Neuronal stem cell (in vitro differentiated cells): ENCODE results near the gene BABAM2.

Experiments used
- DNase-seq: peaks from one replicate; pipeline ENCODE4 v3.0.0-alpha.2; 2013; ENCODE audit warnings: low spot score
- H2AFZ ChIP-seq: one replicate; pipeline ENCODE4 v1.6.1; 2013; ENCODE audit warnings: mild to moderate bottlenecking, low read length, inconsistent platforms
- H2AK5ac ChIP-seq: 2 replicates; pipeline ENCODE4 v1.6.1; 2013; ENCODE audit warnings: low read depth, mild to moderate bottlenecking, inconsistent platforms, low read length, moderate library complexity, mixed read lengths
- H2BK120ac ChIP-seq: 2 replicates; pipeline ENCODE4 v1.6.1; 2013; ENCODE audit warnings: low read depth, mild to moderate bottlenecking, inconsistent platforms, low read length, moderate library complexity, mixed read lengths
- H2BK12ac ChIP-seq: one replicate; pipeline ENCODE4 v1.6.1; 2013; ENCODE audit warnings: low read length, inconsistent platforms
- H2BK15ac ChIP-seq: 2 replicates; pipeline ENCODE4 v1.6.1; 2013; ENCODE audit warnings: mild to moderate bottlenecking, low read length, inconsistent platforms, mixed read lengths
- H2BK5ac ChIP-seq: one replicate; pipeline ENCODE4 v1.6.1; 2013; ENCODE audit warnings: inconsistent platforms, mild to moderate bottlenecking, low read length, moderate library complexity
- H3K14ac ChIP-seq: one replicate; pipeline ENCODE4 v1.6.1; 2013; ENCODE audit warnings: low read length, inconsistent platforms
- H3K18ac ChIP-seq: 2 replicates; pipeline ENCODE4 v1.6.1; 2013; ENCODE audit warnings: low read length, inconsistent platforms
- H3K23ac ChIP-seq: 2 replicates; pipeline ENCODE4 v1.6.1; 2013; ENCODE audit warnings: low read depth, mild to moderate bottlenecking, mixed read lengths, low read length, inconsistent platforms; ENCODE audit not compliant: poor library complexity
- H3K27ac ChIP-seq: replicated peaks from 3 replicates; pipeline ENCODE4 v1.5.1; 2013; ENCODE audit warnings: low read length, inconsistent platforms
- H3K27me3 ChIP-seq, 3 experiments: 2 replicates each; pipeline ENCODE4 v1.6.1; 2013; ENCODE audit warnings: low read length in 3 of 3, mild to moderate bottlenecking in 2 of 3, inconsistent platforms in 1 of 3, low read depth in 1 of 3, mixed read lengths in 1 of 3, moderate library complexity in 1 of 3; ENCODE audit not compliant: control insufficient read depth in 3 of 3, insufficient read depth in 3 of 3
- H3K36me3 ChIP-seq, 2 donors: replicated peaks in 1 of 2; 2 replicates each; pipeline ENCODE4 v1.6.1; 2013; ENCODE audit warnings: low read length in 2 of 2; ENCODE audit not compliant: control insufficient read depth in 2 of 2, insufficient read depth in 2 of 2
- H3K4ac ChIP-seq: 2 replicates; pipeline ENCODE4 v1.6.1; 2013; ENCODE audit warnings: inconsistent platforms, mild to moderate bottlenecking, low read length, moderate library complexity
- H3K4me1 ChIP-seq, 2 donors: 1 replicate in 1 of 2; 2 replicates in 1 of 2; pipeline ENCODE4 v1.6.1; 2013; ENCODE audit warnings: low read length in 2 of 2, low read depth in 1 of 2; ENCODE audit not compliant: control insufficient read depth in 2 of 2, insufficient read depth in 1 of 2
- H3K4me2 ChIP-seq: one replicate; pipeline ENCODE4 v1.6.1; 2013; ENCODE audit warnings: mild to moderate bottlenecking, low read length, inconsistent platforms; ENCODE audit not compliant: insufficient read depth, poor library complexity, severe bottlenecking
- H3K4me3 ChIP-seq, 2 donors: 2 replicates each; pipeline ENCODE4 v1.5.1; 2013; ENCODE audit warnings: low read length in 2 of 2, mild to moderate bottlenecking in 2 of 2, inconsistent platforms in 1 of 2, moderate library complexity in 1 of 2
- H3K79me1 ChIP-seq: one replicate; pipeline ENCODE4 v1.6.1; 2013; ENCODE audit warnings: low read depth, mild to moderate bottlenecking, inconsistent platforms, low read length, moderate library complexity
- H3K9ac ChIP-seq: one replicate; pipeline ENCODE4 v1.6.1; 2013; ENCODE audit warnings: mild to moderate bottlenecking, low read depth, low read length, inconsistent platforms; ENCODE audit not compliant: poor library complexity
- H3K9me3 ChIP-seq, 2 donors: replicated peaks in 1 of 2; 2 replicates each; pipeline versions ENCODE3 to v1.6.1; 2013; ENCODE audit warnings: low read length in 2 of 2, mild to moderate bottlenecking in 2 of 2, inconsistent platforms in 1 of 2, low read depth in 1 of 2, mixed read lengths in 1 of 2, moderate library complexity in 1 of 2; ENCODE audit not compliant: control insufficient read depth in 2 of 2, insufficient read depth in 1 of 2
- H4K8ac ChIP-seq: one replicate; pipeline ENCODE4 v1.6.1; 2013; ENCODE audit warnings: low read depth, mild to moderate bottlenecking, inconsistent platforms, low read length, moderate library complexity
- H4K91ac ChIP-seq: one replicate; pipeline ENCODE4 v1.6.1; 2013; ENCODE audit warnings: low read length, low read depth, mild to moderate bottlenecking, inconsistent platforms; ENCODE audit not compliant: poor library complexity
- WGBS, 2 donors: extraction: QIAGEN DNeasy Blood & Tissue Kit; methylation state at CpG; one replicate each; pipeline ENCODE4 v1.1.7; 2013; ENCODE audit warnings: missing lambda C conversion rate in 2 of 2, mixed read lengths in 1 of 2; ENCODE audit not compliant: insufficient read length in 2 of 2, insufficient replicate concordance in 1 of 2; ENCODE audit errors: extremely low coverage in 2 of 2; 5-methylcytosine and 5-hydroxymethylcytosine counted together

Gene BABAM2

DNA sequence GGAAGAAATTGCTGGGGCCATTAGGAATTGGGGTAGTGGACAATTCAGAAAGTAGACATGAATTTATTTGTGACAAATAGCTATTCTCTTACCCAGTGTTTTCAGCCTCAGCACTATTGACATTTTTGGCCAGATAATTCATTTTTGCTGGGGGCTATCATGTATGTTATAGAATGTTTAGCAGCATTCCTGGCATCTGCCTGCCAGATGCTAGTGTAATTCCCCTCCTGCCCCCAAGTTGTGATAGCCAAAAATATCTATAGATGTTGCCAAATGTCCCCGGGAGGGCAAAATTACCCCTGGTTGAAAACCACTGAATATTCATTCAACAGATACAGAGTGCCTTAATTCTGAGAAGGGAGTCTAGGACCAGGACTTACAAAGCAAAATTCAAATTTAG, 183.6 kb downstream of the BABAM2 start:
- Histone ChIP-seq H3K23ac (no peak overlapping the region), H3K27me3 (no peaks in the 10 kb centered on the region), H3K4me2 (no peak overlapping the region), H3K18ac (no peak overlapping the region), H3K4ac (no peak overlapping the region), H2BK5ac (no peak overlapping the region), H3K4me1 (peaks cover 2% of the 10 kb centered on the region in 2 donors), H3K27ac (no peak overlapping the region), H3K4me3 (no peak overlapping the region), H2BK15ac (no peak overlapping the region), H2AFZ (no peak overlapping the region), H2BK120ac (no peak overlapping the region), H4K91ac (no peak overlapping the region), H3K14ac (no peak overlapping the region), H2AK5ac (no peak overlapping the region), H2BK12ac (no peak overlapping the region), H3K79me1 (no peaks in the 10 kb centered on the region), H3K9me3 (no peaks in the 10 kb centered on the region), H4K8ac (no peak overlapping the region), H3K9ac (no peak overlapping the region), H3K36me3 (no peaks in the 10 kb centered on the region)
- no CpG with 5 or more reads among the region's 1 CpG for WGBS, 2 donors
- DNase-seq: no peak

DNA sequence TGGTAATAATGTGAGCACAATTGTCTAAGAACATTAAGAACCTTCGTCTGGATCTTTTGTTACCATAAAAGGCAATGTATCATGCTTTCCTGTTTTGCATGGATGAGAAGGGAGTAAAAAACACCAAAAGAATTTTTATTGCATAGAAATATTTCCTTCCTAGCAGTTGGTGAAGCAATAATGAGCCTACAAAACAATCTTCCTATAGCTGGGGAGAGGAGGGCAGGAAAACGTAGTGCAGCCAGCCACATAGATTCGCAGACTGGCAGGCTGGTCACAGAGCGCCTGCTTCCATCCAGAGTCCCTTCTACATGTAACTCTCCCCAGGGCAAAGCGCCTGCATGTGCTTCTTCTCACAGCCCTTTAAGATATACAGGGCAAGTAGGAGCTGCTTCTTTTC, 190.4 kb downstream of the BABAM2 start:
- H2BK15ac ChIP-seq: no peak overlapping the region
- no peak overlapping the region for H3K14ac ChIP-seq
- H3K4ac ChIP-seq: no peak overlapping the region
- no peaks in the 10 kb centered on the region for H3K36me3 ChIP-seq
- H3K4me2 ChIP-seq: no peak overlapping the region
- H2BK5ac ChIP-seq: no peak overlapping the region
- H2BK120ac ChIP-seq: no peak overlapping the region
- no peak overlapping the region for H4K8ac ChIP-seq
- H2BK12ac ChIP-seq: no peak overlapping the region
- H3K4me1 ChIP-seq: no peaks in the 10 kb centered on the region
- no peak overlapping the region for H3K9ac ChIP-seq
- H3K27ac ChIP-seq: no peak overlapping the region
- no peak overlapping the region for H2AFZ ChIP-seq
- DNase-seq: no peak
- H3K4me3 ChIP-seq: no peak overlapping the region
- no peaks in the 10 kb centered on the region for H3K9me3 ChIP-seq
- no peak overlapping the region for H2AK5ac ChIP-seq
- WGBS, 2 donors: no CpG with 5 or more reads among the region's 5 CpGs
- H3K18ac ChIP-seq: no peak overlapping the region
- no peaks in the 10 kb centered on the region for H3K27me3 ChIP-seq
- no peak overlapping the region for H4K91ac ChIP-seq
- H3K23ac ChIP-seq: no peak overlapping the region
- no peaks in the 10 kb centered on the region for H3K79me1 ChIP-seq

DNA sequence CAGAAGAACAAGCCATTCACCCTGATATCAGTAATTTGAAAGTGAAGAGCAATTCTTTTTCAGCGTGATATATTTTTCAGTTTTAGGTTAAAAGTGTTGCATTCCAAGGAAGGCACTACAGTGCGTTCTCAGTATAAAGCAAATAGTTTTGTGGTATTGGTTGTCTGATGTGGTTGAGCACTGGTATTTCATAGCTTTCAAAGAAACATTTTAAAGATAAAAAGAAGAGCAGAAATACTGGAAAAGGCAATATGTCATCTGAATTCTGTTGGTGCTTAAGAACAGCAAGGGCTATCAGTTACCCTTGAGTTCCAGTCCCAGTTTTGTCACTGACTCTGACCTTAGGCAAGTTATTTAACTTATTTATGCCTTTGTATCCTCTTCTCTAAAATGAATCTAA, 191.6 kb downstream of the BABAM2 start:
- no peaks in the 10 kb centered on the region for H3K4me1 ChIP-seq
- H3K18ac ChIP-seq: no peak overlapping the region
- DNase-seq: no peak
- no peak overlapping the region for H3K14ac ChIP-seq
- no peak overlapping the region for H3K23ac ChIP-seq
- no peaks in the 10 kb centered on the region for H3K27me3 ChIP-seq
- H3K27ac ChIP-seq: no peak overlapping the region
- no peak overlapping the region for H3K4me3 ChIP-seq
- H3K4me2 ChIP-seq: no peak overlapping the region
- WGBS, 2 donors: no CpG with 5 or more reads among the region's 2 CpGs
- no peak overlapping the region for H2AK5ac ChIP-seq
- no peaks in the 10 kb centered on the region for H3K79me1 ChIP-seq
- H2BK12ac ChIP-seq: no peak overlapping the region
- no peak overlapping the region for H2BK15ac ChIP-seq
- H2BK5ac ChIP-seq: no peak overlapping the region
- no peaks in the 10 kb centered on the region for H3K36me3 ChIP-seq
- H4K91ac ChIP-seq: no peak overlapping the region
- no peaks in the 10 kb centered on the region for H3K9me3 ChIP-seq
- H2AFZ ChIP-seq: no peak overlapping the region
- H3K4ac ChIP-seq: no peak overlapping the region
- H4K8ac ChIP-seq: no peak overlapping the region
- no peak overlapping the region for H2BK120ac ChIP-seq
- no peak overlapping the region for H3K9ac ChIP-seq

DNA sequence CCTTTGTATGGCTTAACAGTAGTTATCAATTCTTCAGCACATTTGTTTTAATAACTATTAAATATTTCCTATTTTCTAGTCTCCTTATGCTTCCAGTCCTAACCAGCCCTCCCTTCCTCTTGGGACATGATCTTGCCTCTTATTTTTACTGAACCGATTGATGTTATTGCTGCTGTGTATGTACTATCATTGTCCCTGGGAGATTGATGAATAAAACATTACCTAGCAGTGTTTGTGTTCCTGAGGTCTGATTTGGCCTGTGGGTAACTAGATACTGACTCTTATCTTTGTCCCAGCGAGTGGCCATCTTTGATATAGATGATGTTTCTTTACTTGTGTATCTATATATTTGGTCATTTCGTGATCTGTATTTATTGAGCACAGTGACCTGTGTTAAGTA, 192.9 kb downstream of the BABAM2 start:
- no peaks in the 10 kb centered on the region for H3K79me1 ChIP-seq
- H3K4me3 ChIP-seq: no peak overlapping the region
- H3K14ac ChIP-seq: no peak overlapping the region
- H2BK120ac ChIP-seq: no peak overlapping the region
- WGBS, 2 donors: no CpG with 5 or more reads among the region's 3 CpGs
- no peak for DNase-seq
- H4K8ac ChIP-seq: no peak overlapping the region
- H3K9me3 ChIP-seq: no peaks in the 10 kb centered on the region
- no peak overlapping the region for H2BK5ac ChIP-seq
- no peaks in the 10 kb centered on the region for H3K4me1 ChIP-seq
- no peaks in the 10 kb centered on the region for H3K27me3 ChIP-seq
- H3K27ac ChIP-seq: no peak overlapping the region
- no peak overlapping the region for H3K18ac ChIP-seq
- H2BK15ac ChIP-seq: no peak overlapping the region
- H2AFZ ChIP-seq: peak overlapping the region; percentile 53
- H3K4me2 ChIP-seq: no peak overlapping the region
- H4K91ac ChIP-seq: no peak overlapping the region
- H3K9ac ChIP-seq: no peak overlapping the region
- H3K4ac ChIP-seq: no peak overlapping the region
- H2BK12ac ChIP-seq: no peak overlapping the region
- no peak overlapping the region for H3K23ac ChIP-seq
- no peaks in the 10 kb centered on the region for H3K36me3 ChIP-seq
- no peak overlapping the region for H2AK5ac ChIP-seq
